SK-N-SH treated with all-trans-retinoic acid at 6 μM for 48 hours (cell line): ENCODE data around the gene DNAAF8.

Experiments
- ISL1 ChIP-seq: fragments of 250-450 bp; sonication (Bioruptor Pico); IDR thresholded peaks from 2 replicates; pipeline ENCODE4 v2.1.2; 2022; ENCODE audit warnings: mild to moderate bottlenecking, moderate library complexity
- RARB ChIP-seq: fragments of 250-450 bp; sonication (Bioruptor Pico); IDR thresholded peaks from 2 replicates; pipeline ENCODE4 v1.8.0; 2021; ENCODE audit warnings: mild to moderate bottlenecking, moderate library complexity
- ZNF565 ChIP-seq: fragments of 450-650 bp; formaldehyde crosslinking; conservative IDR thresholded peaks from 2 replicates; pipeline ENCODE4 v1.5.0; 2020; ENCODE audit warnings: low read depth, mild to moderate bottlenecking, moderate library complexity
- TF ChIP-seq, protein P1 (sequence below): fragments of 250-450 bp; sonication (Bioruptor Pico); IDR thresholded peaks from 2 replicates; pipeline ENCODE4 v1.8.0; 2020; ENCODE audit warnings: mild to moderate bottlenecking, moderate library complexity, borderline replicate concordance

DNA sequence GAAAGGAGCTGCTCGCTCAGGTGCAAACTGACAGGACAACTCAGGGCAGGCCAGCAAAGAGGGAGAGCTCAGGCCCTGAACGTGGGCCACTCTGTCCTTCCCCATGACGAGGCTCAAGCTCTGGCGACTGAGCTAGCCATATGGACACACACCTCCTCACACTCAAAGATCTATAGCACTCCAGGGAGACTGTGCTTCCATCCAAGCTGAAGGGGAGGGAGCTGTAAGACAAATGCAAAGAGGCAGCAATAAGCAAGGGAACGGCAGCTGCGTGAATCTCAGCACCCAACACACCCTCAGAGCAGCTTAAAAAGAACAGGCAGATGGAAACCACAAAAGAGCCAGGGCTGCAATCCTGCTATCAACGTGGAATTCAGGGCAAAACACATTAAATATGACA, 27.5 kb upstream of the DNAAF8 start:
- no peak for TF ChIP-seq ZNF565 (CRISPR knock-in tag)
- no peak for TF ChIP-seq ISL1 (CRISPR knock-in tag)
- TF ChIP-seq, protein P1, sequence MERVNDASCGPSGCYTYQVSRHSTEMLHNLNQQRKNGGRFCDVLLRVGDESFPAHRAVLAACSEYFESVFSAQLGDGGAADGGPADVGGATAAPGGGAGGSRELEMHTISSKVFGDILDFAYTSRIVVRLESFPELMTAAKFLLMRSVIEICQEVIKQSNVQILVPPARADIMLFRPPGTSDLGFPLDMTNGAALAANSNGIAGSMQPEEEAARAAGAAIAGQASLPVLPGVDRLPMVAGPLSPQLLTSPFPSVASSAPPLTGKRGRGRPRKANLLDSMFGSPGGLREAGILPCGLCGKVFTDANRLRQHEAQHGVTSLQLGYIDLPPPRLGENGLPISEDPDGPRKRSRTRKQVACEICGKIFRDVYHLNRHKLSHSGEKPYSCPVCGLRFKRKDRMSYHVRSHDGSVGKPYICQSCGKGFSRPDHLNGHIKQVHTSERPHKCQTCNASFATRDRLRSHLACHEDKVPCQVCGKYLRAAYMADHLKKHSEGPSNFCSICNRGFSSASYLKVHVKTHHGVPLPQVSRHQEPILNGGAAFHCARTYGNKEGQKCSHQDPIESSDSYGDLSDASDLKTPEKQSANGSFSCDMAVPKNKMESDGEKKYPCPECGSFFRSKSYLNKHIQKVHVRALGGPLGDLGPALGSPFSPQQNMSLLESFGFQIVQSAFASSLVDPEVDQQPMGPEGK (CRISPR knock-in tag): no peak
- no peak for TF ChIP-seq RARB (CRISPR knock-in tag)
